NCI-H1092 (cell line): ENCODE data around the gene FOXO1.

ENCODE experiments used
- DNase-seq: peaks from one replicate; lab custom pipeline; 2025; lab: John Stamatoyannopoulos, UW

The FOXO1 gene

GRCh38 chr13:40635315-40635995 lies 31.0 kb downstream of the FOXO1 start:
- no peak for DNase-seq

GRCh38 chr13:40632915-40633314 lies 33.5 kb downstream of the FOXO1 start:
- DNase-seq, result no peak

GRCh38 chr13:40631605-40632004 lies 34.8 kb downstream of the FOXO1 start:
- DNase-seq, result no peak

GRCh38 chr13:40629678-40630384 lies 36.6 kb downstream of the FOXO1 start:
- no peak for DNase-seq

DNA sequence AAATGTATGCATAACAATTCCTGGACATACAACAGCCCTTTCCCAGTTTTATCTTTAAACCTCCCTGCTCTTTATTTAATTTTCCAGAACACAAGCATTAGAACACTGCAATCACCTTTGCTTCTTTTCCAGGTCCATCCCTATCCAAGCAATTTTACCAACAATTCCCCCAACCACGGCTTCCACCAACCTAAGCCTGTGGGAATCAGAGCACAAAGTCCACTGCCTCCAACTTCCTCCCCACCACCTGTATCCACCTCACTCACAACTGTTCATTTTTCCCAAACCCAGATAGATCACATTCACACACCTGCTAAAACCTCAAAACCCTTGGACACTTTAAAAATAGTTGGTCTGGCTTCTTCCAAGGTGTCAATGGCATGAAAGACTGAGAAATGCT lies 39.5 kb downstream of the FOXO1 start:
- DNase-seq, result no peak

- DNase-seq, result no peak
Observed at GRCh38 chr13:40626561-40626960, 39.9 kb downstream of the FOXO1 start.

GRCh38 chr13:40624986-40625385 lies 41.5 kb downstream of the FOXO1 start:
- DNase-seq, result no peak

- no peak for DNase-seq
Observed at GRCh38 chr13:40624383-40624782, 42.1 kb downstream of the FOXO1 start.

DNA sequence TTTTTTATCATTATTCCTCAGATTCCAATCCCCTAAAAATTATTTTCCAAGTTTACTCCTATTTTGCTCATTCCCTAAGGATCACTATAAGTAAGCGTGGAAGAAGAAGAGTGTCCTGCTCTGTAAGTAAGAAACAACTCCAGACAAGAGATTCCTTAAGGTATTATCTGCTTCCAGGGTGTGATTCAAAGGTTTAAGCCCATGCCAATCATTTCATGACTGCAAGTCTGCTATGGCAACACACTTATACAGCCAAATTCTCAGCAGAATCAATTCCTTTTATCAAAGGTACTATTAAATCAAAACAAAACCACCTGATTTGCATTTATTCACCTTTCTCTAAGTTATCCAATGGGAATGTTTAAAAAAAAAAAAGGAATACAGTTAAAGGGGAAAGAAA lies 43.7 kb downstream of the FOXO1 start:
- DNase-seq, result no peak

GRCh38 chr13:40622246-40622645 lies 44.2 kb downstream of the FOXO1 start:
- no peak for DNase-seq

DNA sequence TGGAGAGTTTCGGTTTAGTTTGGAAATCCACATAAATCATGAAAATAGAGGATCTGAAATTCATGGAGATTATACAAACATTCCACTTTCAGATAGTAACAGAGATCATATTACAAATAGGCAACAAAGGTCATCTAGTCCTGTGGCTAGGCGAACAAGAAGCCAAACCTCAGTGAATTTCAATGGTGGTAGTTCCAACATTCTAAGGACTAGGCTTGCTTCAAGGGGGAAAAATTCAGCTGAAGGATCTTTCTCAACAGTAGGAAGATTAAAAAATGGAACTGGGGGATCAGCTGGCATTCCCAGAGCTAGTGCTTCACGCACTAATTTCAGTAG lies 47.0 kb downstream of the FOXO1 start:
- DNase-seq, result no peak

GRCh38 chr13:40618581-40619478 lies 47.6 kb downstream of the FOXO1 start:
- no peak for DNase-seq

DNA sequence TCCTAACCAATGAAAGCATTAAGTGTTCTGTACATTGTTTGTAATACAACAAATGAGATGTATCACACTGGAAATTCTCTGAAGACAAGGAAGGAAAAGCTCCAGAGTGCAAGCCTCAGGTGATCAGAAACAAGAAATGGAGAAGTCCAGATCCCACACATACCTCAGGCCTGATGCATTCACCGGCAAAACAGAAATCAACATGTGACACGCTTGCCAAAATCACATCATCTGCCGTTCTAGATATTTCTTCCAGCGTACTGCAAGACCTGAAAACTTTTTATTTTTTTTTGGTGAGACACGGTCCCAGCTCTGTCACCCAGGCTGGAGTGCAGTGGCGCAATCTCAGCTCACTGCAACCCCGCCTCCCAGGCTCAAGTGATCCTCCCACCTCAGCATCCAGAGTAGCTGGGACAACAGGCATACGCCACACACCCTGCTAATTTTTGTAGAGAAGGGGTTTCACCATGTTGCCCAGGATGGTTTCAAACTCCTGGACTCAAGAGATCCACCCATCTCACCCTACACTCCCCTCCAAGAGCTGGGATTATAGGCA lies 48.6 kb downstream of the FOXO1 start:
- no peak for DNase-seq

- no peak for DNase-seq
Observed at GRCh38 chr13:40615619-40616018, 50.8 kb downstream of the FOXO1 start.

DNA sequence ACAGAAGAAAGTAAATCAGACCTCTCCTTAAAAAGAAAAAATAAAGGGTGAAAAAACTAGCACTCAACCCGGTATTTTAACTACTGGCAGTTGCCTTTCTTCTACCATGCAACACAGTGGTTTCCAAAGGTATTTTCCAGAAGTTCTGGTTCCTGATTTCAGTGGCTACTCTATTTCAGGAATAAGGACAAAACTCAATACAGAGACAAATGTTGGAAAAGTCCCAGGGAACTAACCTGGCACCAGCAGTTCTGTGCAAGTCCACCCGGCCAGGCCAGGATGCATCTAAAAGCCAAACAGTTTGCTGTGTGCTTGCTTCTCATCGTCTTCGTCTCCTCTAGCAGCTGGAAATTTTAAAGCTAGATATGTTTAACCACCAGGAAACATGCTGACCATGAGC lies 52.5 kb downstream of the FOXO1 start:
- DNase-seq, result no peak

DNA sequence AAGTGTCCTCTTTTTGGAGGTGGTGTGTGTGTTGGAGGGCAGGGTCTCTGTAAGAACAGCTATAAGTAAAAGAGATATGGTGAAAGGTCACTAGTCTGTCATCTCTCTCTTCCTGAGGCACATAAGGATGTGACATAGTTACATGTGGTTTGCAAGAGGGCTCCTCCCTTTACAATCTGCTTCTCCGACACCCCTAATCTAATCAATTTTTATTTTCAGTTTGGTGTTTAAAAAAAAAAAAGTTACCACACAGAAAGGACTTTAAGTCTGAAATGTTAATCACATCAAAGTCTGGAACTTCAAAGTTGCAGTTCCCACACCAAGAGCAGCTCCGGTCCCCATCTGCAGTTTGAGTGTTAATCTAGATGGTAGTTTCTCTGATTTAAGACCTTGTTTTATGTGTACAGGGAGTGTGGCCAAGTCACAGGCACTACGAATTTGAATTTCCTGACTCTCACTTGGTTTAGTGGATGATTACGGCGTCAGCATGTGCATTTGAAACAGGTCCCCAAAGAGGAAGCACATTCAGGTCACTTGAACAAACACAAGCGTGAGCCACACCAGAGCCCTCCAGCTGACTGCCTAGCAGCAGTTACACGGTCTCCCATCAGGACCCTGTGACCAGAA lies 53.1 kb downstream of the FOXO1 start:
- DNase-seq, result no peak

DNA sequence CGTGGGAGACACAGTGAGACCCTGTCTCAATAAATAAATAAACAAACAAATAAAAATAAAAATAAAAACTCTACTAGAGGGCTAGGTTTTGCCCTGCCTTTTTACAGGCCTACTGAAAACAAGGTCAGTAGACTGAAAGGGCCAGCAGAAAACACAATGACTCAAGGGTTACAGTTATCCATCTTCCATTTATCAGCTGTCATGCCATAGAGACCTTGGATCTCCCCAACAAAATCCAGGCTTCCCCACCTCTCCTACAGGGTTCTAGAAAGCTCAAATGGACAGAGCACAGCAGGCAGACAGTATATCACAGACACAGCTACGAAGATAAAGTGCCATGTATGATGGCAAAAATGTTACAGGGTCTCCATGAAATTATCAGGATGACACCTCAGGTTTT lies 54.4 kb downstream of the FOXO1 start:
- DNase-seq, result no peak

DNA sequence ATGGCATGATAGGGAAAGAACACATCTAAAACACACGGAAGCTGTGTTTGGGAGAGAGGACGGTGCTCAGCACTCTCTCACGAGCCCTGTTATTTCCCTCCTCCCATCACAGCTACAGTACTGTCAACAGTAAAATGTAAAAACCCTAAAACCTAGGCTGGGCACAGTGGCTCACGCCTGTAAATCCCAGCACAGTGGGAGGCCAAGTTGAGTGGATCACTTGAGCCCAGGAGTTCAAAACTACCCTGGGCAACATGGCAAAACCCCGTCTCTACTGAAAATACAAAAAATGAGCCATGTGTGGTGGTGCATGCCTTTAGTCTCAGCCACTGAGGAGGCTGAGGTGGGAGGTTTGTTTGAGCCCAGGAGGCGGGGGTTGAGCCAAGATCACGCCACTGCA lies 54.8 kb downstream of the FOXO1 start:
- DNase-seq, result no peak

DNA sequence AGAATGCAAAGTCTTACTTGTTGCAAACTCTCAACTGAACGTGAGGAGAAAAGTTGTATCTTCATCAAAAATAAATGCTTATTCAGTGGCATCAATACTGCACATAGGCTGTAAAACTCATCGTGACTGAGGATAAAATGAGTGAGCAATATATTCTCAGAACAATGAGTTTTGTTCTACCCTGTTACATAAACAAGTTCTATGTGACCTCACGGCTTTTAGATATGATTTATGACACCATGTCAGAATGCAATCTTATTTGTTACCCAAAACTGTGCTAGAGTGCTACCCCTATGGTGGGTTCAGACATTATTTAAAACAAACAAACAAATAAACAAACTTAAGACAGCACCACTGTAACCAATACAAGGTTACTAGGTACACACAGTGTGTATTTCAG lies 55.4 kb downstream of the FOXO1 start:
- no peak for DNase-seq

- DNase-seq, result no peak
Observed at GRCh38 chr13:40609972-40610726, 56.3 kb downstream of the FOXO1 start.

DNA sequence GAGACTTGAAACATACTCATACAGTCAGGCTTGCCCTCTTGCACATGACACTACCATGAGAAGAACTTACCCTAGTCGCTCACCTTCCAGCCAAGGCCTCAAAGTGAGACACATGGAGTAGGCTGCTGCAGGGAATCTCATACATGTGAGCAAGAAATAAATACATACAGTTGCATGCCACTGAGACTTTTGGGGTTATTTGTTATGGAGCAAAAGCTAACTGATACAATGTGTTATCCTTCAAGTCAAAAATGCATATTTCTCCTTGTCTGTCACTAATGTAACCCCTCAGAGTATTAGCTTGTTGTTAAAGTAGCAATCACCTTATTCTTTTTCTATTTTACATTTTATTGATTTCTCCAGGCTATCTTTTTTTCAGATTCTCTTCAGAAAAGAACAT lies 58.1 kb downstream of the FOXO1 start:
- no peak for DNase-seq

DNA sequence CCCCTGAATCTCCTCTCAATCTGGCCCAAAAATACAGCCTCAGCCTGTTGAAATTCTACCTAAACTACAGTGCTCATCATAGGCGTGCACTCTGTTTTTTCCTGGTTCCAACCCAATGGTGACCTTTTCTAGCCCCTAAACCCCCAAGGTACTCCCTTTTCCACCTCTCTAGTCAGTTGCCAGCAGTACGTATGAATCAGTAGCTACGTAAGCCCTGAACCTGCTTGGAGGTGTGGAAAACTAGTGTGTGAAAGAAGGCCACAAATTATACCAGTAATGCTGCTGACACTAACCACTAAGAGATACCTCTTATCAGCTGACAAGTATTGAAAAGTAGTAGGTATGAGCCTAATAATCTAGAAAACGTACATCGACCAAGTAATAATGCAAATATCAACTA lies 60.9 kb downstream of the FOXO1 start:
- no peak for DNase-seq
